K562 (cell line): ENCODE results near the gene RABL6. TPM values are rescaled to one million over a fixed set of nuclear protein-coding genes. Genes with fewer than 3 reads are reported as not detected.
A peak's percentile ranks its signal among the peaks of the same experiment; 100 is the strongest.

Experiments
- EP400 ChIP-seq: fragments of 450-650 bp; IDR thresholded peaks from 2 replicates; pipeline ENCODE4 v1.6.1; 2017; ENCODE audit warnings: antibody characterized with exemption, mild to moderate bottlenecking, moderate library complexity
- ETV1 ChIP-seq: fragments of 450-650 bp; conservative IDR thresholded peaks from 2 replicates; pipeline ENCODE4 v1.6.1; 2016; ENCODE audit warnings: missing genetic modification characterization, control low read depth, low read depth, missing compliant biosample characterization
- MTA1 ChIP-seq: fragments of 450-650 bp; IDR thresholded peaks from 2 replicates; pipeline ENCODE4 v1.6.1; 2017; ENCODE audit warnings: borderline replicate concordance
- MTA2 ChIP-seq: fragments of 450-650 bp; IDR thresholded peaks from 2 replicates; pipeline ENCODE4 v1.6.1; 2016; ENCODE audit warnings: low read depth
- NRF1 ChIP-seq, 2 experiments: fragments of 450-650 bp; IDR thresholded peaks in 1 of 2; conservative IDR thresholded peaks in 1 of 2; 2 replicates each; pipeline ENCODE4 v1.6.1; 2014; ENCODE audit warnings: mild to moderate bottlenecking in 2 of 2
- ZNF197 ChIP-seq: fragments of 200-800 bp; sonication (Bioruptor generic); IDR thresholded peaks from 2 replicates; pipeline ENCODE4 v1.6.1; 2016; ENCODE audit warnings: low read depth, missing genetic modification characterization, missing compliant biosample characterization
- ZNF318 ChIP-seq, 2 experiments: fragments of 450-650 bp; IDR thresholded peaks; 2 replicates each; pipeline ENCODE4 v1.6.1; 2016; ENCODE audit warnings: mild to moderate bottlenecking in 2 of 2, borderline replicate concordance in 1 of 2, low read depth in 1 of 2, moderate library complexity in 1 of 2
- ZNF561 ChIP-seq: fragments of 450-650 bp; formaldehyde crosslinking; conservative IDR thresholded peaks from 2 replicates; pipeline ENCODE4 v1.4.0; 2020; ENCODE audit warnings: mild to moderate bottlenecking, moderate library complexity
- ZNF57 ChIP-seq: fragments of 450-650 bp; formaldehyde crosslinking; IDR thresholded peaks from 2 replicates; pipeline ENCODE4 v1.4.0; 2020; ENCODE audit warnings: mild to moderate bottlenecking, moderate library complexity
- polyA plus RNA-seq, 8 experiments: library from polyadenylated mRNA; depleted of rRNA in 4 of 8; stranded (reverse) in 5 of 8; unstranded in 3 of 8; fragments of >200 nt; fragmentation: Nextera tagmentation in 2 of 8; fragmentation: Illumina TruSeq in 1 of 8; extraction: Ambion mirVana in 2 of 8; extraction: Trizol in 1 of 8; gene quantifications; 2 replicates each; pipeline versions ENCODE4 v1.2.1 to v1.2.3, GENCODE V29; 2011 to 2014; ENCODE audit warnings: inconsistent platforms in 1 of 8, missing spikeins in 1 of 8
- total RNA-seq, 7 experiments: library from RNA; depleted of rRNA in 6 of 7; stranded (reverse); fragments of >200 nt in 6 of 7; fragmentation: Illumina TruSeq in 2 of 7; extraction: Trizol in 2 of 7; gene quantifications; 2 replicates each; pipeline versions ENCODE4 v1.2.1 to v1.2.3, GENCODE V29; 2011 to 2021; ENCODE audit warnings: low replicate concordance in 1 of 7
- TF ChIP-seq, protein P1 (sequence below): fragments of 450-650 bp; IDR thresholded peaks from 2 replicates; pipeline ENCODE4 v1.6.1; 2017; ENCODE audit warnings: antibody characterized with exemption, mild to moderate bottlenecking
- TF ChIP-seq, protein P2 (sequence below): sonication (generic); formaldehyde crosslinking; IDR thresholded peaks from 2 replicates; pipeline ENCODE4 v1.8.0; 2022; ENCODE audit warnings: mild to moderate bottlenecking, missing genetic modification reagents

RABL6 gene
- total and polyA plus RNA-seq, 9 of the 15 experiments (the other 6 are each of a cell fraction or from before 2014, with no cell fraction given), result 5.6 to 181 (median 84.5) TPM

DNA sequence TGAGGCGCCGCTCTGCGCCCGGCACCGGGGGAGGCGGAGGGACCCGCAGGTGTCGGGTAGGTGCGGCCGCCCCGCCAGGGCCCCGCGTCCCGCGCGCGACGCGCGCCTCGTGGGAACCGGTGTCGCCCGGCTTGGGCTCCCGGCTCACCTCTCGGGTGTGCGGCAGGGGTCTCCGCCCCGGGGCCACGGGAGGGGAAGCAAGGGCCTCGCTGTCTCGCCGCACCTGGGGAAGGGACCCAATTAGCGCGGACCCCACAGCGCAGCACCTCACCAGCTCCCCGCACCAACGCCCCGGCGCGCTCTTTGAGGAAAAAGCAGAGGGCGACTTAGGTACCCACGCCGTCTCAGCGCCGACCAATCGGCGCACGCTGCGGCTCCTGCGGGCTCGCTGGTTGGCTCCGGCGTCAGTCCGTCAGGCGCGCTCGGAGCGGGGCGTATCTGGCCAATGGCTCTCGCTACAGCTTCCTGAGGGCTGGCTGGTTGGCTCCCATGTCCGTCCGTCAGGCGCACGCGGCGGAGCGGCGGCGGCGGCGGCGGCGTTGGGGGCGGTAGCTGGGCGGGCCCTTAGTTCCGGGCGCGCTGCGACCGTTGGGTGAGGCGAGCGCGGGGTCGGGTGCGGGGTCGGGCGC, 78.3 kb downstream of the RABL6 start, which contains the start of gene TRAF2 (continued):
- TF ChIP-seq, protein P1, sequence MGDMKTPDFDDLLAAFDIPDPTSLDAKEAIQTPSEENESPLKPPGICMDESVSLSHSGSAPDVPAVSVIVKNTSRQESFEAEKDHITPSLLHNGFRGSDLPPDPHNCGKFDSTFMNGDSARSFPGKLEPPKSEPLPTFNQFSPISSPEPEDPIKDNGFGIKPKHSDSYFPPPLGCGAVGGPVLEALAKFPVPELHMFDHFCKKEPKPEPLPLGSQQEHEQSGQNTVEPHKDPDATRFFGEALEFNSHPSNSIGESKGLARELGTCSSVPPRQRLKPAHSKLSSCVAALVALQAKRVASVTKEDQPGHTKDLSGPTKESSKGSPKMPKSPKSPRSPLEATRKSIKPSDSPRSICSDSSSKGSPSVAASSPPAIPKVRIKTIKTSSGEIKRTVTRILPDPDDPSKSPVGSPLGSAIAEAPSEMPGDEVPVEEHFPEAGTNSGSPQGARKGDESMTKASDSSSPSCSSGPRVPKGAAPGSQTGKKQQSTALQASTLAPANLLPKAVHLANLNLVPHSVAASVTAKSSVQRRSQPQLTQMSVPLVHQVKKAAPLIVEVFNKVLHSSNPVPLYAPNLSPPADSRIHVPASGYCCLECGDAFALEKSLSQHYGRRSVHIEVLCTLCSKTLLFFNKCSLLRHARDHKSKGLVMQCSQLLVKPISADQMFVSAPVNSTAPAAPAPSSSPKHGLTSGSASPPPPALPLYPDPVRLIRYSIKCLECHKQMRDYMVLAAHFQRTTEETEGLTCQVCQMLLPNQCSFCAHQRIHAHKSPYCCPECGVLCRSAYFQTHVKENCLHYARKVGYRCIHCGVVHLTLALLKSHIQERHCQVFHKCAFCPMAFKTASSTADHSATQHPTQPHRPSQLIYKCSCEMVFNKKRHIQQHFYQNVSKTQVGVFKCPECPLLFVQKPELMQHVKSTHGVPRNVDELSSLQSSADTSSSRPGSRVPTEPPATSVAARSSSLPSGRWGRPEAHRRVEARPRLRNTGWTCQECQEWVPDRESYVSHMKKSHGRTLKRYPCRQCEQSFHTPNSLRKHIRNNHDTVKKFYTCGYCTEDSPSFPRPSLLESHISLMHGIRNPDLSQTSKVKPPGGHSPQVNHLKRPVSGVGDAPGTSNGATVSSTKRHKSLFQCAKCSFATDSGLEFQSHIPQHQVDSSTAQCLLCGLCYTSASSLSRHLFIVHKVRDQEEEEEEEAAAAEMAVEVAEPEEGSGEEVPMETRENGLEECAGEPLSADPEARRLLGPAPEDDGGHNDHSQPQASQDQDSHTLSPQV, result no peak
- no peak for TF ChIP-seq ZNF197 (CRISPR knock-in tag)
- peak; percentile 71; the same call in 1 of the 2 replicates for TF ChIP-seq MTA1
- TF ChIP-seq ZNF57 (CRISPR knock-in tag), result no peak
- TF ChIP-seq ZNF561, result no peak
- TF ChIP-seq, protein P2, sequence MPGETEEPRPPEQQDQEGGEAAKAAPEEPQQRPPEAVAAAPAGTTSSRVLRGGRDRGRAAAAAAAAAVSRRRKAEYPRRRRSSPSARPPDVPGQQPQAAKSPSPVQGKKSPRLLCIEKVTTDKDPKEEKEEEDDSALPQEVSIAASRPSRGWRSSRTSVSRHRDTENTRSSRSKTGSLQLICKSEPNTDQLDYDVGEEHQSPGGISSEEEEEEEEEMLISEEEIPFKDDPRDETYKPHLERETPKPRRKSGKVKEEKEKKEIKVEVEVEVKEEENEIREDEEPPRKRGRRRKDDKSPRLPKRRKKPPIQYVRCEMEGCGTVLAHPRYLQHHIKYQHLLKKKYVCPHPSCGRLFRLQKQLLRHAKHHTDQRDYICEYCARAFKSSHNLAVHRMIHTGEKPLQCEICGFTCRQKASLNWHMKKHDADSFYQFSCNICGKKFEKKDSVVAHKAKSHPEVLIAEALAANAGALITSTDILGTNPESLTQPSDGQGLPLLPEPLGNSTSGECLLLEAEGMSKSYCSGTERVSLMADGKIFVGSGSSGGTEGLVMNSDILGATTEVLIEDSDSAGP (CRISPR knock-in tag), result no peak
- TF ChIP-seq EP400, result peak; percentile 88
- TF ChIP-seq ZNF318 (IDR thresholded peaks at IDR 0.05; ENCODE audit: borderline replicate concordance in 1 of 2, low read depth in 1 of 2), result no peak
- no peak for TF ChIP-seq MTA2
- peak; percentile 71 to 79 for TF ChIP-seq NRF1 (conservative IDR thresholded peaks at IDR 0.05 in 1 of 2, IDR thresholded peaks at IDR 0.05 in 1 of 2)
- no peak for TF ChIP-seq ETV1 (tag)
